ENCODE measurements around the gene HIGD1C. TPM values are rescaled to one million over a fixed set of nuclear protein-coding genes. Genes with fewer than 3 reads are reported as not detected.
A peak's percentile ranks its signal among the peaks of the same experiment; 100 is the strongest.

The HIGD1C gene
- total RNA-seq, 5 donors from 2014 or later (not counting 1 experiment from before 2014, with no cell fraction given), result not detected

DNA sequence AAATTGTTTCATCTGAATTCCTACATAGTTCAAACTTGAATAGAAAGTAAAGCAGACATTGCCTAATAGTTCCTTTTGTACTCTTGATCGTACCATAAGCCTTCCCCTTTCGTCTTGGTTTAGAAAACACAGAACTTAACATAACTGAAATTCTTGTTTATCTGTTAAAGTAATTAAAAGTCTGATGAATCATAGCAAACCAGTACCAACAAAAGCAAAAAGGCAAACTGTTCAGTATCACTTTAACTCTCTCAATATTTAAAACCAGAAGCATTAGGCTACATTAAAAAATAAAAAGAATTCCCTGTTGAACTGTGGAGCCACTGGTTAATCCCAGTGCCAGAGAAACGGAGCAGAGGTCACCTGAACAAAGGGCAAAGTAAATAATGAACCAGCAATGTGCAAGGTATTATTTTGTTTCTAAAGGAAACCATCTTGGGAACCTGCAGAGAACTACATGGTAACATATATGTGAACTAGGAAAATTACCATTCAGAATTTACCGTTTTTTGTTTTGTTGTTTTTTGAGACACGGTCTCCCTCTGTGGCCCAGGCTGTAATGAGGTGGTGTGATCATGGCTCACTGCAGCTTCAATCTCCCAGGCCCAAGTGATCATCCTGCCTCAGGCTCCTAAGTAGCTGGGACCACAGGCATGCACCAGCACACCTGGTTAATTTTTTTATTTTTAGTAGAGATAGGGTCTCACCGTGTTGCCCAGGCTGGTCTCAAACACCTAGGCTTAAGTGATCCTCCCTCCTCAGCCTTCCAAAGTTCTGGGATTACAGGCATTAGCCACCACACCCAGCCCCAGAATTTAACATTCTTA is 17.1 kb upstream of the HIGD1C start:
- ATAC-seq (replicated peaks in 1 of 4), result no peak
- Histone ChIP-seq H3K27ac (ENCODE audit: low read length) (no peak overlapping the region), H3K27me3 (replicated peaks in 1 of 2; ENCODE audit: control insufficient read depth in 2 of 2, extremely low read depth in 1 of 2, insufficient read depth in 2 of 2, low read length in 1 of 2) (no peaks in the 10 kb centered on the region), H3K4me3 (ENCODE audit: control insufficient read depth in 1 of 2, extremely low read depth in 1 of 2, low read length in 1 of 2) (no peak overlapping the region), H3K9me3 (no peaks in the 10 kb centered on the region), H3K4me1 (ENCODE audit: control insufficient read depth in 1 of 2, extremely low read depth in 1 of 2, insufficient read depth in 2 of 2, low read length in 2 of 2) (no peaks in the 10 kb centered on the region), H3K36me3 (ENCODE audit: control insufficient read depth in 2 of 2, extremely low read depth in 1 of 2, insufficient read depth in 1 of 2, low read length in 1 of 2) (peaks cover 0 to 3% of the 10 kb centered on the region in 2 donors)
- Mint-ChIP-seq H3K36me3 (peaks cover 7% of the 10 kb centered on the region), H3K27me3 (no peaks in the 10 kb centered on the region), H3K4me3 (no peak overlapping the region), H3K4me1 (peaks cover 0 to 9% (median 0%) of the 10 kb centered on the region in 3 donors), H3K9me3 (peaks cover 0 to 3% (median 0%) of the 10 kb centered on the region in 3 donors), H3K27ac (no peak overlapping the region)
- ChIA-PET CTCF (interaction anchor here in 1 of 2 donors (0.6 kb wide), 1 partner anchor 17 kb away, joined by 4 read pairs; no protein-coding TSS in a partner anchor), POLR2A (no interaction called here)
- DNase-seq, result no peak
- WGBS (ENCODE audit: insufficient coverage), result 92% methylated on average over 2 of the region's 6 CpGs

- CTCF ChIA-PET, result no interaction called here
These were observed 15.4 kb upstream of the HIGD1C start for GRCh38 chr12:50936821-50937530.

GRCh38 chr12:50937653-50938052 is 14.7 kb upstream of the HIGD1C start:
- Histone ChIP-seq H3K27ac (ENCODE audit: low read length) (no peak overlapping the region), H3K36me3 (ENCODE audit: control insufficient read depth in 2 of 2, extremely low read depth in 1 of 2, insufficient read depth in 1 of 2, low read length in 1 of 2) (no peaks in the 10 kb centered on the region), H3K27me3 (replicated peaks in 1 of 2; ENCODE audit: control insufficient read depth in 2 of 2, extremely low read depth in 1 of 2, insufficient read depth in 2 of 2, low read length in 1 of 2) (no peaks in the 10 kb centered on the region), H3K9me3 (no peaks in the 10 kb centered on the region), H3K4me1 (ENCODE audit: control insufficient read depth in 1 of 2, extremely low read depth in 1 of 2, insufficient read depth in 2 of 2, low read length in 2 of 2) (no peaks in the 10 kb centered on the region), H3K4me3 (ENCODE audit: control insufficient read depth in 1 of 2, extremely low read depth in 1 of 2, low read length in 1 of 2) (peak overlapping the region in 1 of 2 donors; percentile 10)
- WGBS (ENCODE audit: insufficient coverage), result 71% methylated on average over 1 of the region's 1 CpG
- H3K27me3 Mint-ChIP-seq, result no peaks in the 10 kb centered on the region
- no peak overlapping the region for H3K4me3 Mint-ChIP-seq
- peaks cover 0 to 9% (median 0%) of the 10 kb centered on the region in 3 donors for H3K4me1 Mint-ChIP-seq
- DNase-seq, result no peak
- ChIA-PET CTCF (no interaction called here), POLR2A (no interaction called here)
- no peak overlapping the region for H3K27ac Mint-ChIP-seq
- ATAC-seq (replicated peaks in 1 of 4), result no peak
- H3K36me3 Mint-ChIP-seq, result peaks cover 7% of the 10 kb centered on the region
- peaks cover 0 to 3% (median 0%) of the 10 kb centered on the region in 3 donors for H3K9me3 Mint-ChIP-seq

More at GRCh38 chr12:50936821-50937530, 15.4 kb upstream of the HIGD1C start:
- ATAC-seq (replicated peaks in 1 of 4), result no peak
- Histone ChIP-seq H3K36me3 (ENCODE audit: control insufficient read depth in 2 of 2, extremely low read depth in 1 of 2, insufficient read depth in 1 of 2, low read length in 1 of 2) (no peaks in the 10 kb centered on the region), H3K4me1 (ENCODE audit: control insufficient read depth in 1 of 2, extremely low read depth in 1 of 2, insufficient read depth in 2 of 2, low read length in 2 of 2) (no peaks in the 10 kb centered on the region), H3K9me3 (no peaks in the 10 kb centered on the region), H3K27me3 (replicated peaks in 1 of 2; ENCODE audit: control insufficient read depth in 2 of 2, extremely low read depth in 1 of 2, insufficient read depth in 2 of 2, low read length in 1 of 2) (no peaks in the 10 kb centered on the region), H3K4me3 (ENCODE audit: control insufficient read depth in 1 of 2, extremely low read depth in 1 of 2, low read length in 1 of 2) (peak overlapping the region in 1 of 2 donors; percentile 10), H3K27ac (ENCODE audit: low read length) (no peak overlapping the region)
- no peak overlapping the region for H3K27ac Mint-ChIP-seq
- H3K4me3 Mint-ChIP-seq, result no peak overlapping the region
- H3K9me3 Mint-ChIP-seq, result peaks cover 0 to 3% (median 0%) of the 10 kb centered on the region in 3 donors
- POLR2A ChIA-PET, result no interaction called here
- 94% methylated on average over 7 of the region's 9 CpGs for WGBS (ENCODE audit: insufficient coverage)
- H3K27me3 Mint-ChIP-seq, result no peaks in the 10 kb centered on the region
- peaks cover 7% of the 10 kb centered on the region for H3K36me3 Mint-ChIP-seq
- H3K4me1 Mint-ChIP-seq, result peaks cover 0 to 9% (median 0%) of the 10 kb centered on the region in 3 donors
- DNase-seq, result no peak

DNA sequence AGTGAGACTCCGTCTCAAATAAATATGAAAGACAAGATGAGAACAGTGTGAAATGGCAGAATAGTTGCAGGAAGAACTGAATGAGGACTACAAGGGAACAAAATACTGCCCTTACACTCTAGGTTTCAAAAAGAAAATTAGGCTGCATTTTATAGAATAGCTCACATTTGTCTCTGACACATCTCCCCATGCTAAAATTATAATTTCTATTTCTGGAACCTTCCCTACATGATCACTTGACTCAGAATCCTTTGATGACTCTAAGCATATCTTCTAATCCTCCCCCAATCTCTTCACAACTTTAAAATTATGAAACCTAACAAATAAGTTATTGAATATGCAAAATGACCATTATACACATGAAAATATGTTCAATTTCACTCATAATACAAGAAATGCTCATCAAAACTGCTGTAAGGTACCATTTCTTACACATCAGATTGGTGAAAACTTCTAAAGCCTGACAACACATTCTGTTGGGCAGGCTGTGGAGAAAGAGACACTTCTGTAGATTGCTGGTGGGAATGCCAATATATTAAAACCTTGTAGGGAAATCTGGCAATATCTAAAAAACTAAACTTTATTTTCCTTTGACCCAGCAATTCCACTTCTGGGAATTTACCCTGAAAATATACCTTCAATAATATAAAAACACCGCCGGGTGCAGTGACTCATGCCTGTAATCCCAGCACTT is 4.3 kb upstream of the HIGD1C start:
- no peaks in the 10 kb centered on the region for H3K9me3 Mint-ChIP-seq
- H3K4me1 Mint-ChIP-seq, result no peaks in the 10 kb centered on the region
- no peaks in the 10 kb centered on the region for H3K9me3 ChIP-seq
- no peak overlapping the region for H3K4me3 ChIP-seq (ENCODE audit: control insufficient read depth in 1 of 2, extremely low read depth in 1 of 2, low read length in 1 of 2)
- no peaks in the 10 kb centered on the region for H3K36me3 Mint-ChIP-seq
- DNase-seq, result no peak
- no peak overlapping the region for H3K27ac ChIP-seq (ENCODE audit: low read length)
- no peaks in the 10 kb centered on the region for H3K27me3 ChIP-seq (replicated peaks in 1 of 2; ENCODE audit: control insufficient read depth in 2 of 2, extremely low read depth in 1 of 2, insufficient read depth in 2 of 2, low read length in 1 of 2)
- no peak overlapping the region for H3K4me3 Mint-ChIP-seq
- no peak for ATAC-seq (replicated peaks in 1 of 4)
- WGBS (ENCODE audit: insufficient coverage), result 100% methylated on average over 1 of the region's 3 CpGs
- ChIA-PET POLR2A (no interaction called here), CTCF (no interaction called here)
- H3K27ac Mint-ChIP-seq, result no peak overlapping the region
- peaks cover 0 to 6% of the 10 kb centered on the region in 2 donors for H3K36me3 ChIP-seq (ENCODE audit: control insufficient read depth in 2 of 2, extremely low read depth in 1 of 2, insufficient read depth in 1 of 2, low read length in 1 of 2)
- peaks cover 0 to 4% of the 10 kb centered on the region in 2 donors for H3K27me3 Mint-ChIP-seq
- no peaks in the 10 kb centered on the region for H3K4me1 ChIP-seq (ENCODE audit: control insufficient read depth in 1 of 2, extremely low read depth in 1 of 2, insufficient read depth in 2 of 2, low read length in 2 of 2)

- no peak overlapping the region for H3K27ac ChIP-seq (ENCODE audit: low read length)
- Mint-ChIP-seq H3K9me3 (no peaks in the 10 kb centered on the region), H3K27ac (no peak overlapping the region), H3K27me3 (peaks cover 0 to 4% of the 10 kb centered on the region in 2 donors), H3K4me1 (no peaks in the 10 kb centered on the region), H3K36me3 (no peaks in the 10 kb centered on the region), H3K4me3 (no peak overlapping the region)
- CTCF ChIA-PET, result interaction anchor here in 1 of 2 donors (0.6 kb wide), 1 partner anchor 536 kb away, joined by 4 read pairs; no protein-coding TSS in a partner anchor
- H3K4me3 ChIP-seq (ENCODE audit: control insufficient read depth in 1 of 2, extremely low read depth in 1 of 2, low read length in 1 of 2), result no peak overlapping the region
- no peaks in the 10 kb centered on the region for H3K27me3 ChIP-seq (replicated peaks in 1 of 2; ENCODE audit: control insufficient read depth in 2 of 2, extremely low read depth in 1 of 2, insufficient read depth in 2 of 2, low read length in 1 of 2)
- ATAC-seq (replicated peaks in 1 of 4) (no peak), DNase-seq (no peak)
- POLR2A ChIA-PET, result no interaction called here
- no peaks in the 10 kb centered on the region for H3K4me1 ChIP-seq (ENCODE audit: control insufficient read depth in 1 of 2, extremely low read depth in 1 of 2, insufficient read depth in 2 of 2, low read length in 2 of 2)
- H3K9me3 ChIP-seq, result no peaks in the 10 kb centered on the region
- 69% methylated on average over 1 of the region's 4 CpGs for WGBS (ENCODE audit: insufficient coverage)
- peaks cover 0 to 6% of the 10 kb centered on the region in 2 donors for H3K36me3 ChIP-seq (ENCODE audit: control insufficient read depth in 2 of 2, extremely low read depth in 1 of 2, insufficient read depth in 1 of 2, low read length in 1 of 2)
These were observed 3.5 kb upstream of the HIGD1C start for GRCh38 chr12:50948798-50949197.

DNA sequence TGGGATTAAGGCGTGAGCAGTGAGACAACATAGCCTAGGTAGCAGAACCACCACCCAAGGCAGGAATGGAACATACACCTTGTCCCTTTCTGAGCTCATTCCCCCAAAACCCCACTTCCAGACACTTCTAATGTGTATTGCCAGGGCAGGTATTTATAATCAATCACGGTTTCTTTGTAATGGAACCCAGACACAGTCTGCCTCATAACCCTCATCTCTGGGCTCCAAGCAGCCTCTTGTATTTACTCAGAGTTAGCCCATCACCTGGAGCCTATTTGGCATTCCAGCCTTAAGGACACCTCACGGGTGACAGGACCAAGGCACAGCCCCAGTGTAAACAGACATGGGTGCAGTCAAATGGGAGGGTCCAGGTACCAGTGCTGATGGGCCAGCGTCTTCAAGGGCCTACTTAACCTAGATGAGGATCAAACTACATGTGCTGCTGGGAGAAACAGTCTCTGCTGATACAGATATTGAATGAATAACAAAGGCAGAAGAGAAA is 2.5 kb upstream of the HIGD1C start:
- CTCF ChIA-PET, result no interaction called here

More for the DNA sequence above, 2.5 kb upstream of the HIGD1C start:
- 88% methylated on average over 3 of the region's 4 CpGs for whole genome bisulfite sequencing (ENCODE audit: insufficient coverage)
- no peaks in the 10 kb centered on the region for H3K27me3 ChIP-seq (replicated peaks in 1 of 2; ENCODE audit: control insufficient read depth in 2 of 2, extremely low read depth in 1 of 2, insufficient read depth in 2 of 2, low read length in 1 of 2)
- H3K9me3 Mint-ChIP-seq, result no peaks in the 10 kb centered on the region
- peaks cover 0 to 4% of the 10 kb centered on the region in 2 donors for H3K27me3 Mint-ChIP-seq
- H3K4me1 ChIP-seq (ENCODE audit: control insufficient read depth in 1 of 2, extremely low read depth in 1 of 2, insufficient read depth in 2 of 2, low read length in 2 of 2), result no peaks in the 10 kb centered on the region
- H3K27ac Mint-ChIP-seq, result no peak overlapping the region
- H3K4me1 Mint-ChIP-seq, result no peaks in the 10 kb centered on the region
- no peak overlapping the region for H3K4me3 ChIP-seq (ENCODE audit: control insufficient read depth in 1 of 2, extremely low read depth in 1 of 2, low read length in 1 of 2)
- H3K36me3 ChIP-seq (ENCODE audit: control insufficient read depth in 2 of 2, extremely low read depth in 1 of 2, insufficient read depth in 1 of 2, low read length in 1 of 2), result peaks cover 0 to 6% of the 10 kb centered on the region in 2 donors
- H3K9me3 ChIP-seq, result no peaks in the 10 kb centered on the region
- H3K4me3 Mint-ChIP-seq, result no peak overlapping the region
- no peak for ATAC-seq (replicated peaks in 1 of 4)
- no peaks in the 10 kb centered on the region for H3K36me3 Mint-ChIP-seq
- no peak for DNase-seq
- POLR2A ChIA-PET, result no interaction called here
- H3K27ac ChIP-seq (ENCODE audit: low read length), result no peak overlapping the region
